Calu3 (cell line): ENCODE results near the gene NWD2. TPM values are rescaled to one million over a fixed set of nuclear protein-coding genes. Genes with fewer than 3 reads are reported as not detected.
A peak's percentile ranks its signal among the peaks of the same experiment; 100 is the strongest.

ENCODE experiments used
- BruUV-seq: library from RNA; stranded (reverse); fragments of 400-500 nt; replicated peaks from 2 replicates; lab custom pipeline; 2021; lab: Mats Ljungman, UMichigan
- CTCF ChIA-PET: fragments of 300-600 bp; sonication (Branson Sonifier 250); formaldehyde crosslinking; loops from one replicate; lab custom pipeline; 2022; ENCODE audit warnings: antibody characterized with exemption; lab: Charles Lee
- DNase-seq: peaks from one replicate; pipeline ENCODE4 v3.0.0; 2022
- H3K27ac Mint-ChIP-seq: one replicate; pipeline ENCODE4 v1.8.0; 2022; ENCODE audit warnings: mixed read lengths; ENCODE audit not compliant: unreplicated experiment
- H3K27me3 Mint-ChIP-seq: one replicate; pipeline ENCODE4 v1.8.0; 2022; ENCODE audit warnings: mixed read lengths; ENCODE audit not compliant: unreplicated experiment
- H3K36me3 Mint-ChIP-seq: one replicate; pipeline ENCODE4 v1.8.0; 2022; ENCODE audit warnings: mild to moderate bottlenecking, moderate library complexity, mixed read lengths; ENCODE audit not compliant: insufficient read depth, unreplicated experiment
- H3K4me1 Mint-ChIP-seq: one replicate; pipeline ENCODE4 v1.8.0; 2022; ENCODE audit warnings: mild to moderate bottlenecking, low read depth, mixed read lengths; ENCODE audit not compliant: unreplicated experiment
- H3K4me3 Mint-ChIP-seq: one replicate; pipeline ENCODE4 v1.8.0; 2022; ENCODE audit warnings: mild to moderate bottlenecking, low read depth, moderate library complexity, mixed read lengths; ENCODE audit not compliant: unreplicated experiment
- H3K9me3 Mint-ChIP-seq: one replicate; pipeline ENCODE4 v1.8.0; 2022; ENCODE audit warnings: low read depth, mixed read lengths; ENCODE audit not compliant: unreplicated experiment
- CTCF ChIP-seq: fragments of 200-600 bp; IDR thresholded peaks from one replicate; pipeline ENCODE4 v1.8.0; 2022; ENCODE audit warnings: antibody characterized with exemption; ENCODE audit not compliant: unreplicated experiment
- intact Hi-C: fragments of 100-400 bp; cut with micrococcal nuclease; formaldehyde crosslinking; loops from one replicate; pipeline ENCODE4 v1.10.0; 2022; ENCODE audit not compliant: unreplicated experiment
- total RNA-seq: library from RNA; stranded (reverse); gene quantifications from 2 replicates; pipeline ENCODE4 v1.2.3, GENCODE V29; 2022

Gene NWD2
- total RNA-seq, 1 experiment from 2014 or later, result 1.4 TPM

- intact Hi-C loops, result loop anchor here (5.0 to 10.0 kb wide), 2 partner anchors 81 to 827 kb away; no protein-coding TSS in a partner anchor
- no TSS peak for BruUV-seq
- no peaks in the 10 kb centered on the region for H3K27me3 Mint-ChIP-seq
Measured at GRCh38 chr4:37241647-37242046, 2.9 kb upstream of the NWD2 start.

GRCh38 chr4:37243051-37243450, 1.5 kb upstream of the NWD2 start:
- Mint-ChIP-seq H3K27ac (no peak overlapping the region), H3K4me3 (no peak overlapping the region), H3K36me3 (peaks cover 23% of the 10 kb centered on the region), H3K27me3 (no peaks in the 10 kb centered on the region), H3K4me1 (peaks cover 8% of the 10 kb centered on the region), H3K9me3 (no peaks in the 10 kb centered on the region)
- peak; percentile 2 for DNase-seq
- CTCF ChIA-PET, result interaction anchor here (1.9 to 2.7 kb wide), 2 partner anchors 79 to 138 kb away, joined by 5 to 9 read pairs; no protein-coding TSS in a partner anchor
- BruUV-seq, result no TSS peak
- intact Hi-C loops, result loop anchor here (5.0 to 10.0 kb wide), 2 partner anchors 79 to 828 kb away; no protein-coding TSS in a partner anchor
- TF ChIP-seq CTCF, result no peak

More at GRCh38 chr4:37241647-37242046, 2.9 kb upstream of the NWD2 start:
- peaks cover 23% of the 10 kb centered on the region for H3K36me3 Mint-ChIP-seq
- CTCF ChIA-PET, result no interaction called here
- H3K4me3 Mint-ChIP-seq, result no peak overlapping the region
- TF ChIP-seq CTCF, result no peak
- H3K27ac Mint-ChIP-seq, result no peak overlapping the region
- H3K4me1 Mint-ChIP-seq, result peaks cover 1% of the 10 kb centered on the region
- DNase-seq, result no peak
- H3K9me3 Mint-ChIP-seq, result no peaks in the 10 kb centered on the region

GRCh38 chr4:37243722-37244582, 591 bp upstream of the NWD2 start:
- no peak overlapping the region for H3K27ac Mint-ChIP-seq
- DNase-seq, result peak; percentile 51
- H3K4me1 Mint-ChIP-seq, result peaks cover 8% of the 10 kb centered on the region
- peak overlapping the region; percentile 87 for H3K4me3 Mint-ChIP-seq
- BruUV-seq, result no TSS peak
- CTCF ChIA-PET, result interaction anchor here (1.6 to 2.7 kb wide), 3 partner anchors 75 to 137 kb away, joined by 4 to 9 read pairs (median 5); no protein-coding TSS in a partner anchor
- H3K27me3 Mint-ChIP-seq, result no peaks in the 10 kb centered on the region
- intact Hi-C loops, result loop anchor here (2.0 to 10.0 kb wide), 3 partner anchors 78 to 829 kb away; no protein-coding TSS in a partner anchor
- H3K36me3 Mint-ChIP-seq, result peaks cover 23% of the 10 kb centered on the region
- H3K9me3 Mint-ChIP-seq, result no peaks in the 10 kb centered on the region
- TF ChIP-seq CTCF, result peak; percentile 47

GRCh38 chr4:37245391-37245954, 930 bp downstream of the NWD2 start:
- intact Hi-C loops, result loop anchor here (2.0 to 10.0 kb wide), 2 partner anchors 137 to 831 kb away; no protein-coding TSS in a partner anchor
- CTCF ChIA-PET, result interaction anchor here (0.6 to 2.7 kb wide), 4 partner anchors 8 to 76 kb away, joined by 4 to 9 read pairs (median 4); no protein-coding TSS in a partner anchor
- BruUV-seq, result no TSS peak

More at GRCh38 chr4:37245391-37245954, 930 bp downstream of the NWD2 start:
- H3K4me1 Mint-ChIP-seq, result peaks cover 8% of the 10 kb centered on the region
- H3K4me3 Mint-ChIP-seq, result peak overlapping the region; percentile 87
- TF ChIP-seq CTCF, result no peak
- peak; percentile 1 for DNase-seq
- peaks cover 23% of the 10 kb centered on the region for H3K36me3 Mint-ChIP-seq
- H3K27ac Mint-ChIP-seq, result peak overlapping the region; percentile 72
- no peaks in the 10 kb centered on the region for H3K27me3 Mint-ChIP-seq
- H3K9me3 Mint-ChIP-seq, result no peaks in the 10 kb centered on the region
